Ramos (cell line): ENCODE data around the gene TRIO.

Experiments
- in situ Hi-C: fragments of 300-500 bp; cut with MboI; formaldehyde crosslinking; loops from one replicate; pipeline ENCODE4 v1.14.3; 2022; ENCODE audit warnings: low sequenced_read_pairs; ENCODE audit not compliant: unreplicated experiment

Gene TRIO

GRCh38 chr5:14164164-14165163, 21.3 kb downstream of the TRIO start:
- in situ Hi-C loops: no loop called here

- in situ Hi-C loops: no loop called here
These were observed 22.4 kb downstream of the TRIO start for GRCh38 chr5:14165375-14166106.

- in situ Hi-C loops: no loop called here
These were observed 23.3 kb downstream of the TRIO start for GRCh38 chr5:14166437-14166836.

- in situ Hi-C loops: no loop called here
These were observed 24.2 kb downstream of the TRIO start for GRCh38 chr5:14167211-14167845.

- in situ Hi-C loops: no loop called here
These were observed 25.1 kb downstream of the TRIO start for GRCh38 chr5:14168144-14168792.

GRCh38 chr5:14168793-14169262, 25.7 kb downstream of the TRIO start:
- in situ Hi-C loops: no loop called here

- in situ Hi-C loops: no loop called here
These were observed 27.9 kb downstream of the TRIO start for GRCh38 chr5:14171046-14171445.

GRCh38 chr5:14171621-14172020, 28.5 kb downstream of the TRIO start:
- in situ Hi-C loops: no loop called here

- in situ Hi-C loops: no loop called here
These were observed 29.1 kb downstream of the TRIO start for GRCh38 chr5:14172149-14172795.

GRCh38 chr5:14173377-14174229, 30.5 kb downstream of the TRIO start:
- in situ Hi-C loops: no loop called here

GRCh38 chr5:14174230-14174636, 31.1 kb downstream of the TRIO start:
- in situ Hi-C loops: no loop called here

GRCh38 chr5:14175381-14175780, 32.2 kb downstream of the TRIO start:
- in situ Hi-C loops: no loop called here

GRCh38 chr5:14176888-14177287, 33.7 kb downstream of the TRIO start:
- in situ Hi-C loops: no loop called here

GRCh38 chr5:14177634-14178033, 34.5 kb downstream of the TRIO start:
- in situ Hi-C loops: no loop called here

- in situ Hi-C loops: no loop called here
These were observed 34.9 kb downstream of the TRIO start for GRCh38 chr5:14178091-14178490.

GRCh38 chr5:14178671-14179211, 35.6 kb downstream of the TRIO start:
- in situ Hi-C loops: no loop called here

- in situ Hi-C loops: no loop called here
These were observed 36.3 kb downstream of the TRIO start for GRCh38 chr5:14179446-14179845.

- in situ Hi-C loops: no loop called here
These were observed 37.3 kb downstream of the TRIO start for GRCh38 chr5:14180437-14180836.
